Mesothelial cell of epicardium (in vitro differentiated cells): ENCODE measurements around the gene HTR2B. TPM values are rescaled to one million over a fixed set of nuclear protein-coding genes. Genes with fewer than 3 reads are reported as not detected.
A peak's percentile ranks its signal among the peaks of the same experiment; 100 is the strongest.

Experiments
- DNase-seq, 2 experiments: peaks; one replicate each; pipeline ENCODE4 v3.0.0; 2021; ENCODE audit warnings: low spot score in 2 of 2; ENCODE audit not compliant: unreplicated experiment in 2 of 2
- H3K27ac Mint-ChIP-seq: 2 replicates; pipeline ENCODE4 v1.8.0; 2021; ENCODE audit warnings: mixed read lengths
- H3K27me3 Mint-ChIP-seq: 2 replicates; pipeline ENCODE4 v1.8.0; 2021; ENCODE audit warnings: low read depth, mixed read lengths
- H3K36me3 Mint-ChIP-seq: 2 replicates; pipeline ENCODE4 v1.8.0; 2021; ENCODE audit warnings: mixed read lengths
- H3K4me1 Mint-ChIP-seq: 2 replicates; pipeline ENCODE4 v1.8.0; 2021; ENCODE audit warnings: mixed read lengths
- H3K4me3 Mint-ChIP-seq: 2 replicates; pipeline ENCODE4 v1.8.0; 2021; ENCODE audit warnings: mild to moderate bottlenecking, moderate library complexity, mixed read lengths
- H3K9me3 Mint-ChIP-seq: 2 replicates; pipeline ENCODE4 v1.8.0; 2021; ENCODE audit warnings: mixed read lengths
- CTCF ChIP-seq: fragments of 200-600 bp; sonication (generic); IDR thresholded peaks from one replicate; pipeline ENCODE4 v1.5.0; 2021; ENCODE audit warnings: antibody characterized with exemption; ENCODE audit not compliant: unreplicated experiment
- total RNA-seq: library from RNA; stranded (reverse); gene quantifications from 3 replicates; pipeline ENCODE4 v1.2.1, GENCODE V29; 2021

Gene HTR2B
- total RNA-seq, 1 donor from 2014 or later: 3.7 TPM

- Mint-ChIP-seq H3K27me3 (no peaks in the 10 kb centered on the region), H3K4me1 (peaks cover 58% of the 10 kb centered on the region), H3K4me3 (no peak overlapping the region), H3K36me3 (peaks cover 11% of the 10 kb centered on the region), H3K27ac (peak overlapping the region; percentile 61), H3K9me3 (no peaks in the 10 kb centered on the region)
- DNase-seq: no peak
- no peak for TF ChIP-seq CTCF
Measured at GRCh38 chr2:231115651-231116050, 9.2 kb downstream of the HTR2B start.

GRCh38 chr2:231113489-231113888 lies 11.4 kb downstream of the HTR2B start:
- Mint-ChIP-seq H3K27me3 (no peaks in the 10 kb centered on the region), H3K9me3 (no peaks in the 10 kb centered on the region), H3K4me1 (peaks cover 48% of the 10 kb centered on the region), H3K4me3 (no peak overlapping the region), H3K36me3 (peaks cover 23% of the 10 kb centered on the region), H3K27ac (no peak overlapping the region)
- TF ChIP-seq CTCF: no peak
- no peak for DNase-seq

- H3K27ac Mint-ChIP-seq: peak overlapping the region; percentile 42
Measured at GRCh38 chr2:231111987-231112386, 12.9 kb downstream of the HTR2B start.

GRCh38 chr2:231110551-231110950 lies 14.3 kb downstream of the HTR2B start:
- no peaks in the 10 kb centered on the region for H3K9me3 Mint-ChIP-seq
- H3K36me3 Mint-ChIP-seq: peaks cover 25% of the 10 kb centered on the region
- TF ChIP-seq CTCF: no peak
- peaks cover 27% of the 10 kb centered on the region for H3K4me1 Mint-ChIP-seq
- H3K27me3 Mint-ChIP-seq: no peaks in the 10 kb centered on the region
- H3K27ac Mint-ChIP-seq: peak overlapping the region; percentile 13
- H3K4me3 Mint-ChIP-seq: no peak overlapping the region
- no peak for DNase-seq

More at GRCh38 chr2:231111987-231112386, 12.9 kb downstream of the HTR2B start:
- peaks cover 25% of the 10 kb centered on the region for H3K36me3 Mint-ChIP-seq
- H3K27me3 Mint-ChIP-seq: no peaks in the 10 kb centered on the region
- no peak overlapping the region for H3K4me3 Mint-ChIP-seq
- no peak for TF ChIP-seq CTCF
- no peaks in the 10 kb centered on the region for H3K9me3 Mint-ChIP-seq
- H3K4me1 Mint-ChIP-seq: peaks cover 37% of the 10 kb centered on the region
- DNase-seq: no peak

- DNase-seq: peak in 1 of 2 experiments; percentile 68
- H3K27me3 Mint-ChIP-seq: no peaks in the 10 kb centered on the region
- TF ChIP-seq CTCF: peak; percentile 52
- no peak overlapping the region for H3K27ac Mint-ChIP-seq
- H3K36me3 Mint-ChIP-seq: peaks cover 31% of the 10 kb centered on the region
- peaks cover 6% of the 10 kb centered on the region for H3K4me1 Mint-ChIP-seq
- H3K9me3 Mint-ChIP-seq: peaks cover 12% of the 10 kb centered on the region
- H3K4me3 Mint-ChIP-seq: no peak overlapping the region
Measured at GRCh38 chr2:231104115-231104713, 20.6 kb downstream of the HTR2B start.

- DNase-seq: no peak
- Mint-ChIP-seq H3K9me3 (peaks cover 24% of the 10 kb centered on the region), H3K4me1 (peaks cover 6% of the 10 kb centered on the region), H3K4me3 (no peak overlapping the region), H3K27ac (peak overlapping the region; percentile 33), H3K36me3 (peaks cover 37% of the 10 kb centered on the region), H3K27me3 (no peaks in the 10 kb centered on the region)
- TF ChIP-seq CTCF: no peak
Measured at GRCh38 chr2:231102772-231103171, 22.1 kb downstream of the HTR2B start.
